Activated naive CD4-positive, alpha-beta T cell treated with anti-CD3 and anti-CD28 coated beads, Interleukin-2, amount 50 U/mL, for 24 hours (primary cell): ENCODE data around the gene CFAP251.
"Not testable (repeated sequence)": the region's sequence is repeated elsewhere in the genome, so short reads cannot be mapped to it uniquely, and the experiment has no call there.

Experiments
- H3K27ac Mint-ChIP-seq: one replicate; pipeline ENCODE4 v1.8.0; 2021; ENCODE audit warnings: mild to moderate bottlenecking, mixed read lengths
- H3K27me3 Mint-ChIP-seq: one replicate; pipeline ENCODE4 v1.8.0; 2021; ENCODE audit warnings: mixed read lengths
- H3K36me3 Mint-ChIP-seq: one replicate; pipeline ENCODE4 v1.8.0; 2021; ENCODE audit warnings: mixed read lengths
- H3K4me1 Mint-ChIP-seq: one replicate; pipeline ENCODE4 v1.8.0; 2021; ENCODE audit warnings: mixed read lengths
- H3K4me3 Mint-ChIP-seq: one replicate; pipeline ENCODE4 v1.8.0; 2021; ENCODE audit warnings: mild to moderate bottlenecking, mixed read lengths
- H3K9me3 Mint-ChIP-seq: one replicate; pipeline ENCODE4 v1.8.0; 2021; ENCODE audit warnings: mixed read lengths

Gene CFAP251

DNA sequence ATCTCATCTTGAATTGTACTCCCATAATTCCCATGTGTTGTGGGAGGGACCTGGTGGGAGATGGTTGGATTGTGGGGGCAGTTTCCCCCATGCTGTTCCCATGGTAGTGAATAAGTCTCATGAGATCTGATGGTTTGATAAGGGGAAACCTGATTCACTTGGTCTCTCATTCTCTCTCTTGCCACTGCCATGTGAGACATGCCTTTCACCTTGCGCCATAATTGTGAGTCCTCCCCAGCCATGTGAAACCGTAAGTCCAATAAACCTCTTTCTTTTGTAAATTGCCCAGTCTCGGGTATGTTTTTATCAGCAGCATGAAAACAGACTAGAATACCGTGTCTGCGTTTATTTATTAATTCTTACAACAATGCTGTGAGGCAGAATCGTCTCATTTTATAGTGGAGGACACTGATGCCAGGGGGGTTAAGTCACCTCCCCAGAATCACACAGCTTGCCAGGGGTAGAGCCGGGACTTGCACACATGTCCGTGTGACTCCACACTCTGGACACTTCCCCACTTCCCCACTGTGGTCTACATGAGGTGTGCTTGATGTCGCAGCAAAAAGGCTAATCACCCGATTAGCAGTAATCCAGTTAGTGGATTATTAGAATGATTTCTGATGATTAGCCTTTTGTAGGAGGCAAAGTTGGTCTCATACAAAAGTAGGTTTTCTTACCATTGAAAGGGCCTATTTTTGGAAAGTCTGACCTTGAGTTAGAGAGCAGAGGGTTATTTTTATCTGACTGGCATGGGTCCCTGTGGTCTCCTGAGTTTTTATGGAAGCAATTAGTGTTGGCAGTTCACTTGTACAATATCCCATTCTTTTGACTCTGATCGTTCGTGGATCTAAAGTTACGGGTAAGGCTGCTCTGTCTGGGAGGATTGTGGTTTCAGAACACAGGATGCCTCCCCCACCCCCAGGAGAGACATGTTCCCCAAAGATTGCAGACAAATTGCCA, 55.9 kb downstream of the CFAP251 start:
- peak overlapping the region; percentile 19 for H3K27ac Mint-ChIP-seq
- peaks cover 3% of the 10 kb centered on the region for H3K36me3 Mint-ChIP-seq
- H3K9me3 Mint-ChIP-seq, result no peaks in the 10 kb centered on the region
- no peaks in the 10 kb centered on the region for H3K4me1 Mint-ChIP-seq
- H3K4me3 Mint-ChIP-seq, result no peak overlapping the region
- H3K27me3 Mint-ChIP-seq, result no peaks in the 10 kb centered on the region

DNA sequence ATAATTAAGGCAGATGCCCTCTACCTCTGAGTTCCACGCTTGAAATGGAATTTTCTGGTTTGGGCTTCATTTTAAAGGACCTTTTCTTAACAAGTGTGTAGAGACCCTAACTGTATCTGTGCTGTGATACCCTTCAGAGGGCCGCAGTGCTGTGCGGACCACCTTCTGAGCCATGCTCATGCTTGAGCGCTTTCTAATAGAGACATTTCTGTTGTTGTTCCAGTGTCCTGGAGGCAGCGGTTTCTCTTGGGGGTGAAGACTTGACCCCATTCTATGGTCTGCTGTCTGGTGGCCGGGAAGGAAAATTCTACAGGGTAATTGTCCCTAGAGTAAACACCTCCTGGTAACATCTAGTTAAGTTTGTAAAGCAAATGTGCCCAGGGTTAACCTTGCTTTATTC, 56.6 kb downstream of the CFAP251 start:
- no peak overlapping the region for H3K4me3 Mint-ChIP-seq
- H3K9me3 Mint-ChIP-seq, result no peaks in the 10 kb centered on the region
- H3K27me3 Mint-ChIP-seq, result no peaks in the 10 kb centered on the region
- H3K27ac Mint-ChIP-seq, result no peak overlapping the region
- peaks cover 3% of the 10 kb centered on the region for H3K36me3 Mint-ChIP-seq
- H3K4me1 Mint-ChIP-seq, result no peaks in the 10 kb centered on the region

DNA sequence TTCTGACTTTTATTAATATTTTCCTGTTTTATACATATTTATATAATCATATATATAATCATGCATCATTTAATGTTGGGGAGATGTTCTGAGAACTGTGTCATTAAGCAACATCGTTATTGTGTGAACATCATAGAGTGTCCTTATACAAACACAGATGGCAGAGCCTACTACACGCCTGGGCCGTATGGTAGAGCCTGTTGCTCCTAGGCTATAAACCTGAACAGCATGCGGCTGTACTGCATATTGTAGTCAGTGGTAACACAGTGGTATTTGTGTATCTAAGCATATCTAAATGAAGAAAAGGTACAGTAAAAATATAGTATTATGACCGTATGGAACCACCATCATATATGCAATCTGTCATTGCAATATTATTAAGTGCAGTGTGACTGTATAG, 58.6 kb downstream of the CFAP251 start:
- Mint-ChIP-seq H3K27ac (no peak overlapping the region), H3K4me1 (no peaks in the 10 kb centered on the region), H3K4me3 (no peak overlapping the region), H3K27me3 (no peaks in the 10 kb centered on the region), H3K9me3 (no peaks in the 10 kb centered on the region), H3K36me3 (peaks cover 3% of the 10 kb centered on the region)

DNA sequence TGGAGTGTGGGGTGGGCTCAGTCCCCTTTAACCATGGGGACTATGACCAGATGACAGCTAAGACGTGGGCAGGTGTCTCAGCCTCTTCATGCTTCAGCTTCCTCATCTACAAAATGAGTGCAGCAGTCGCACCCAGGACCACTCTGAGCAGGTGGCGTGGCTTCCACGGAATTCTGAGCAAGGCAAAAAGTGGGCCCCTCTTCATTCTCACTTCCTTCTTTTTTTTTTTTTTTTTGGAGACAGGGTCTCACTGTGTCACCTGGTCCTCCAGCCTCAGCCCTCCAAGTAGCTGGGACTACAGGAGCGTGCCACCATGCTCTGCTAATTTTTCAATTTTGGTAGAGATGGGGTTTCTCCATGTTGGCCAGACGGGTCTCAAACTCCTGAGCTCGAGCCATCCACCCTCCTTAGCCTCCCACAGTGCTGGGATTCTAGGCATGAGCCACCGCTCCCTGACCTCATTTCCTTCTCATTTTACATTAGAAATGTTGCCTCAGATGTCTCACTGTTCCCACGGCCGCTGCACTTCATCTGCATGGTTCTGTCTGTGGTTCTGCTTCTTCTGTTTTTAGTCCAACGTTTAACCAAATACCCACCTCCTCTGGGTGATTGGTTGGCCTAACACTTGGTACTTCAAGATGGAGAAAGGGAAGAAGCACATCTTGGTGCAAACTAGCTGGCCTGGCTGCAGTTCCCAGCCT, 61.9 kb downstream of the CFAP251 start:
- H3K4me1 Mint-ChIP-seq, result peaks cover 8% of the 10 kb centered on the region
- no peak overlapping the region for H3K4me3 Mint-ChIP-seq
- H3K27me3 Mint-ChIP-seq, result no peaks in the 10 kb centered on the region
- no peak overlapping the region for H3K27ac Mint-ChIP-seq
- no peaks in the 10 kb centered on the region for H3K9me3 Mint-ChIP-seq
- H3K36me3 Mint-ChIP-seq, result no peaks in the 10 kb centered on the region

DNA sequence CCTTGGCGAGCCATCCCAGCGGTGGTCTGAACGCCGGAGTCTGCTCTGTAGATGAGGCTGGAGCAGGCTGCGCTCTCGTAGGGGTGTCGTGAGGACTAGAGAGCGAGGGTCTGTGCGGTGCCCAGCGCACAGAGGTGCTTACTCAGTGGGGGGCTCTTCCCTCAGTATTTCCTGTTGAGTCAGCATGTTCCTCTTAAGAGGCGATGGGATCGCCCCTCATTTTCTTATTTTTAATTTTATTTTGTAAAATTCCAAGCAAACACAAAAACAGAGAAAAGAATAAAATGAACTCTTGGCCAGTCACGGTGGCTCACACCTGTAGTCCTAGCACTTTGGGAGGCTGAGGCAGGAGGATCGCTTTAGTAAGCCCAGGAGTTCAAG, 62.5 kb downstream of the CFAP251 start:
- Mint-ChIP-seq H3K36me3 (no peaks in the 10 kb centered on the region), H3K27ac (no peak overlapping the region), H3K9me3 (no peaks in the 10 kb centered on the region), H3K27me3 (no peaks in the 10 kb centered on the region), H3K4me1 (peaks cover 8% of the 10 kb centered on the region), H3K4me3 (no peak overlapping the region)

DNA sequence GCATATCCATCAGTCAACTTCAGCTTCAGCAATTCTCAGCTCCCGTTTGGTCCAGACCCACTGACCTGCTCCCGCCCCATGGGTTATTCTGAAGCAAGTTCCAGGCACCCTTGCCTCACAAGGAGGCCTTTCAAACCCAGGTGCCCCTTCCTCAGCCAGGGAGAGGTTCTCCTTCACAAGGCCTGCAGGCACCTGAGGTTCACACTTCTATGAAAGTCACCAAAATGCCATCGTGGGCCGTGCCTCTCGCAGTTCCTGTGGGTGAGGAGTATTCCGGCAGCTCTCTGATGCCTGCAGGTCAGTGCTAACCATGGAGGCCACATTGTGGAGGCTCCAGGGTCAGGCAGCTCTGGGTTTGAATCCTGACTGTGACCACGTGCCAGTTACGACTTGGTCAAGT, 63.1 kb downstream of the CFAP251 start:
- Mint-ChIP-seq H3K27me3 (no peaks in the 10 kb centered on the region), H3K4me1 (peaks cover 8% of the 10 kb centered on the region), H3K27ac (no peak overlapping the region), H3K9me3 (no peaks in the 10 kb centered on the region), H3K36me3 (no peaks in the 10 kb centered on the region), H3K4me3 (no peak overlapping the region)

GRCh38 chr12:121982950-121983349, 64.6 kb downstream of the CFAP251 start:
- peaks cover 8% of the 10 kb centered on the region for H3K4me1 Mint-ChIP-seq
- H3K27ac Mint-ChIP-seq, result no peak overlapping the region
- H3K4me3 Mint-ChIP-seq, result no peak overlapping the region
- H3K9me3 Mint-ChIP-seq, result no peaks in the 10 kb centered on the region
- H3K27me3 Mint-ChIP-seq, result no peaks in the 10 kb centered on the region
- H3K36me3 Mint-ChIP-seq, result no peaks in the 10 kb centered on the region

DNA sequence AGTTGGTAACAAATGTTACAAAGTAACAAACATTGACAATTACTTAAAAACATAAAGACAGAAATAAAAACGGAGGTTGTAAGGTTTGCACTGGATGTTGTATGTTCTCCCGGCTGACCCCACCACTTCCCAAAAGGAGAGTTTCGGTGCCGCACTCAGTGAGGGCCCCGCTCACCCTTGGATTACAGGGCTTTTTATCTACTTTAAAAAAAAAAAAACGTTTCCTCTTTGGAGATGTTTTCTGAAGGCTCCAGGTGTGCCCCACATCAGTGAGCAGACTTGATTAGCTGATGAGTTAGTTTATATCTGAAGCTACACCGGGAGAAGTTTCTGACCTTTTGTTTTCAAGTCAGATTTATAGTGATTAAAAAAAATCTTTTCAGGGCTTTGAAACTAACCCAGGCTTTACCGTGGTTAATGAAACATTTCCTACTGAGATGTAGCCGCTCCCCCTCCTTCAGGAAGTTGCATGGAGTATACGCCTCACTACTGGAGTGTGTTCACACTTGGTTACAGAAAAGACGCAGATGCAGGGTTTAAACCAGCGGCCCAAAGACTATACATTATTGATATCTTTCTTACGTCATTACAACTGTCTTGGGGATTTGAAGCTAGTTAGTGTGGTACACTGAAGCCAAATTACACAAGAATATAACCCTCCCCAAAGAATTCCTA, 65.3 kb downstream of the CFAP251 start:
- H3K36me3 Mint-ChIP-seq, result no peaks in the 10 kb centered on the region
- no peaks in the 10 kb centered on the region for H3K9me3 Mint-ChIP-seq
- no peak overlapping the region for H3K27ac Mint-ChIP-seq
- H3K4me1 Mint-ChIP-seq, result peaks cover 8% of the 10 kb centered on the region
- H3K4me3 Mint-ChIP-seq, result no peak overlapping the region
- H3K27me3 Mint-ChIP-seq, result no peaks in the 10 kb centered on the region

DNA sequence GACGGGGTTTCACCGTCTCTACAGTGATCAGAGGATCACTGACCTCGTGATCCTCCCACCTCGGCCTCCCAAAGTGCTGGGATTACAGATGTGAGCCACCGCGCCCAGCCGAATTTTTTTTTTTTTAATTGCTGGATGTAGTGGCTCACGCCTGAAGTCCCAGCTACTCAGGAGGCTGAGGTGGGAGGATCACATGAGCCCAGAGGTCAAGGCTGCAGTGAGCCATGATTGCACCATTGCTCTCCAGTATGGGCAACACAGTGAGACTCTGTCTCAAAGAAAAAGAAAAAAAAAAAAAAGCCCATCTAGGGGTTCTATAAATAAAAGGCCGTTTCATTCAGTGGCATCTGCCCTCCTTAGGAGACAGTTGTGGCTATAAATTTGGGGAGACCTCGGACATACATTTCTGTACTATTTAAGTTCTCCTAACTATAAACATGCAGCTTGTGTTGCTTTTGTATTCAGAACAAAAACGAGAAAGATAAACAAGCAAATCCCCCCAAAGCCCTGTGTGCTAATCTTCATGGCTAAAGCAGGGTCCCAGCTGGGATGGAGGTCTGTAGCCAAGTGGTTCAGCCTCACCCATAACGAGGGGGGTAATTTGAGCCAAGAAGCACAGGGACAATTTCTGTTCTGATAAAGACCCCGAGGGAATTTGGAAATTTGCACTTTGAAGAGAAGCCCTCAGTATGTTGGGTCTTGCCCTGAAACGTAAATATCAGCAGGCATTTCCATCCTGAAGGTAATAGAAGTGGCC, 68.3 kb downstream of the CFAP251 start:
- Mint-ChIP-seq H3K9me3 (no peaks in the 10 kb centered on the region), H3K36me3 (no peaks in the 10 kb centered on the region), H3K27ac (no peak overlapping the region), H3K4me3 (no peak overlapping the region), H3K27me3 (no peaks in the 10 kb centered on the region), H3K4me1 (peaks cover 8% of the 10 kb centered on the region)

DNA sequence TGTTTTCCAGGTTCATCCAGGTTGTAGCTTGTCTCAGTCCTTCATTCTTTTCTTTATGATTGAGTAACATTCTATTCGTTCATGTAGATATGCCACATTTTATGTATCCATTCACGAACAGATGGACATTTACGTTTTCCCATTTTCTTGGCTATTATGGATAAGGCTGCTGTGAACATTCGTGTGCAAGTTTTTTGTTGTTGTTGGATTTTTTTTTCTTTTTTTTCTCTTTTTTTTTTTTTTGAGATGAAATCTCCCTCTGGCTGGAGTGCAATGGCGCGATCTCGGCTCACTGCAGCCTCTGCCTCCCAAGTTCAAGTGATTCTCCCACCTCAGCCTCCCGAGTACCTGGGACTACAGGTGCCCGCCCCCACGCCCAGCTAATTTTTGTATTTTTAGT, 70.1 kb downstream of the CFAP251 start:
- not testable (repeated sequence) for H3K4me3 Mint-ChIP-seq, H3K4me1 Mint-ChIP-seq, H3K27ac Mint-ChIP-seq, H3K9me3 Mint-ChIP-seq, H3K36me3 Mint-ChIP-seq, H3K27me3 Mint-ChIP-seq

DNA sequence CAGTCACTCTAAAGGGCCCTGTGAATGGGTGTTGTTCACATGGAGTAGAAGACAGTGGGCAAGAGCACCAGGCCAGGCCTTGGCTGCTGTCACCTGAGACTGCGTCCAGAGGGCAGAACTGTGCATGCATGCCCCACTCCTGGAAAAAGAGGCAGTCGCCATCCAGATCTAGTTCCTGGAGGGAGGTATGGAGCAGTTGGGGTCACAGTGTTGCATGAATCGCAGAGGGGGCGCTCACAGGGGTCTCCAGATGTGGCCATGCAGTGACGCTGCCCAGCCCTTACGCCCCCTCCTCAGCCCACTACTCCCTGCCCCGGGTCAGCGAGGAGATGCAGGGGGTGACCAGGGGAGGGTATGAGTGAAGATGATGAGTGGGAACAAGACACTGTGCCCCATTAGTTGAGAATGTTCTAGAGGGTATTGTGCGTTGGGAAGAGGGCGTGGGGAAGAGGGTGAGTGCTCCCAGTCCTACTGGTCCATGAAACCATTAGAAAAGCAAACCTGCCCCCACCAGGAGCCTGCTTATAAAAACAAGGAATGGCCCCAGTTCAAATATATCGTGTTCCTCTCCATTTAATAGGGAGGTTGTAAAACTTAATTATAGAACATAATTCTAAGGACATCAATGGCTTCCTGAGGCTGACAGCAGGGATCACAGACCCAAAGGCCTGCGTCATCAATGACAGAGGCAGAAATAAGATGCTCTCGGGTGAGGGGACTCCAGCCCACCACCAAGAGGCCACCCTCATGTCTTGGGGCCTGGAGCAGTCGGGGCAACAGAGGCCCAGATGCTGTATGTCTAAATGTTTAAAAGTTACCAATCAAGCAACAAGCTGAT, 71.1 kb downstream of the CFAP251 start:
- Mint-ChIP-seq H3K27ac (no peak overlapping the region), H3K9me3 (no peaks in the 10 kb centered on the region), H3K4me1 (peaks cover 4% of the 10 kb centered on the region), H3K4me3 (no peak overlapping the region), H3K27me3 (no peaks in the 10 kb centered on the region), H3K36me3 (no peaks in the 10 kb centered on the region)

- Mint-ChIP-seq H3K27me3 (no peaks in the 10 kb centered on the region), H3K27ac (no peak overlapping the region), H3K9me3 (no peaks in the 10 kb centered on the region), H3K4me1 (peaks cover 4% of the 10 kb centered on the region), H3K36me3 (no peaks in the 10 kb centered on the region), H3K4me3 (no peak overlapping the region)
Observed at GRCh38 chr12:121990114-121990647, 71.8 kb downstream of the CFAP251 start.

- Mint-ChIP-seq H3K9me3 (no peaks in the 10 kb centered on the region), H3K27ac (no peak overlapping the region), H3K27me3 (no peaks in the 10 kb centered on the region), H3K4me3 (no peak overlapping the region), H3K36me3 (no peaks in the 10 kb centered on the region), H3K4me1 (peaks cover 4% of the 10 kb centered on the region)
Observed at GRCh38 chr12:121990692-121991603, 72.6 kb downstream of the CFAP251 start.
